Measurements from ENCODE around the gene PTEN. TPM values are rescaled to one million over a fixed set of nuclear protein-coding genes. Genes with fewer than 3 reads are reported as not detected.
A peak's percentile ranks its signal among the peaks of the same experiment; 100 is the strongest.

The PTEN gene
- total RNA-seq, 1 experiment from 2014 or later: 25.0 TPM

DNA sequence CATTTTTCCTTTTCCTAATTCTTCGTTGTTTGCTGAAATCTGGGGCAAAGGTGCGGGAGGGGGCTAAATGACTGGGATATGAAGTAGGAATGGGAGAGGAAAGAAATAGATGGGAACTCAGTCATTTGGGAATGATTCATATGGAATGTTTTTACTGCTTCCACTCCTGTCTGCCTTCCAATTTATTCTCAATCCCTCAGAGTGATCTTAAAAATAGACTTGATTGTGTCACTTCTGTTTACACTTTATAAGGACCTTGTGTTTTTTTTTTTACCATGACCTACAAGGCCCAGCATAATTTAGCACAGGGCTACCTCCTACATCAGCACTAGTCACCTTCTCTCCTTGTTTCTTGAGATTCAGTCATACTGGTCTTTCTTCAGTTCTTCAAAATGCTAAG, 97.9 kb downstream of the PTEN start:
- no peak for DNase-seq
- no peaks in the 10 kb centered on the region for H3K9me3 ChIP-seq

DNA sequence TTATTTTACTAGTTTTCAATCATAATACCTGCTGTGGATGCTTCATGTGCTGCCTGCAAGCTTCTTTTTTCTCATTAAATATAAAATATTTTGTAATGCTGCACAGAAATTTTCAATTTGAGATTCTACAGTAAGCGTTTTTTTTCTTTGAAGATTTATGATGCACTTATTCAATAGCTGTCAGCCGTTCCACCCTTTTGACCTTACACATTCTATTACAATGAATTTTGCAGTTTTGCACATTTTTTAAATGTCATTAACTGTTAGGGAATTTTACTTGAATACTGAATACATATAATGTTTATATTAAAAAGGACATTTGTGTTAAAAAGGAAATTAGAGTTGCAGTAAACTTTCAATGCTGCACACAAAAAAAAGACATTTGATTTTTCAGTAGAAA, 103.0 kb downstream of the PTEN start:
- no peaks in the 10 kb centered on the region for H3K27me3 ChIP-seq
- no peaks in the 10 kb centered on the region; the same call in 1 of the 2 replicates for H3K36me3 ChIP-seq
- no peaks in the 10 kb centered on the region for H3K9me3 ChIP-seq
- no peak overlapping the region for H3K4me3 ChIP-seq
- DNase-seq: no peak

More for the DNA sequence above, 97.9 kb downstream of the PTEN start:
- H3K27me3 ChIP-seq: no peaks in the 10 kb centered on the region
- no peak overlapping the region for H3K4me3 ChIP-seq
- peaks cover 4% of the 10 kb centered on the region for H3K36me3 ChIP-seq

DNA sequence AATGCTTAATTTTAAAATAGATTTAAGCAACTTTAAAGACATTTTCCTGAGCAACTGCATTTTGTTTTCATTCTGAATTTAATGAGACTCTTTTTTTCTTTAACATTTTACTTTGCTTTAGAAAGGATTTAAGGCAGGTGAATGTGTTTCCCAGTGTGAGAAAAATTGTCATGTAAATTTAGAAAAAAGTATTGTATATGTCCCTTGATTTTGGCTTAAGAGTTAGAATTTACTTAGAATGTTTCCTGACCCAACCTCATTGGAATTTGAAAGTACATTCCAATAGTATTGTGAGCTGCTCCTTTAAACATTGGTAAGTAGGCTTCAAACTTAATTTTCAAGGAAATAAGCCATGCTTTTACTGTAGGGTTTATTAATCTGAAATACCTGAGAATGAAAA, 110.2 kb downstream of the PTEN start:
- Histone ChIP-seq H3K4me3 (no peak overlapping the region), H3K36me3 (no peaks in the 10 kb centered on the region), H3K9me3 (no peaks in the 10 kb centered on the region), H3K27me3 (no peaks in the 10 kb centered on the region)
- no peak for DNase-seq

DNA sequence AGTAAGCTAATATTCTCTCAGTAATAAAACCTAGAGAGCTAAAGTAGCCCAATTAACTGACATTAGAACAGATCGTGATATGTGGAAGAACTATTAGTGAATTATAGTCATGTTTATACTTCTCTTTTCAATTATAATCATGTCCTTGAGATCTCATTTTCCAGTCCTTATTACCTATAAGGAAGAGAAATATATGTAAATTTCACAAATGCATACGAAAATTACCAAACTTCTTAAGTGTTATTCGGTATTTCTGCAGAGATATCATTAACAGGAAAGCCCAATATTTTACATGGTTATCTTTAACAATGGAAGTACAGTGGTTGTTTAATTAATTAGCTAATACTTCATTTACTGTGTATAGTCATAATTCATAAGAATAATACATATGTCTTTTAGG, 110.7 kb downstream of the PTEN start:
- Histone ChIP-seq H3K27me3 (no peaks in the 10 kb centered on the region), H3K9me3 (no peaks in the 10 kb centered on the region)

DNA sequence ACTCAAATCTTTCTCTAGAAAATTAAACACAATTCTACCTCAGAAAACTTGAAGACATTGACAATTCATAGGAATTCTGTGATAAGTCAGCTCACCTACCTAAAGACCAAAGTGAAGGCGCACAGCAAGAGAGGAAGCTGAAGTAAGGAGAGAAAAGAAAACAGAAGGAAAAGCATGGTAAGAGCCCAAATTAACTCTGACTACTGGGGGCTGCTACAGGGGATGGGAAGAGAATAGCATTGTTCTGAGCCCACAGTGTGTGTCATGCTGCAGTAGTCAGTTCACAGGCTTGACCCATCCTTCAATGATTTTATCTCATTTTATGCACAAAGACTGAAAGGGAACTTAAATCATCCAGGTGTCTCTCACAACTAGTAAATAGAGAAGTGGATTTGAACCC, 111.3 kb downstream of the PTEN start:
- Histone ChIP-seq H3K36me3 (no peaks in the 10 kb centered on the region), H3K9me3 (no peaks in the 10 kb centered on the region), H3K27me3 (no peaks in the 10 kb centered on the region), H3K4me3 (no peak overlapping the region)
- DNase-seq: no peak

More for the DNA sequence above, 110.7 kb downstream of the PTEN start:
- Histone ChIP-seq H3K4me3 (no peak overlapping the region), H3K36me3 (no peaks in the 10 kb centered on the region)
- DNase-seq: no peak

DNA sequence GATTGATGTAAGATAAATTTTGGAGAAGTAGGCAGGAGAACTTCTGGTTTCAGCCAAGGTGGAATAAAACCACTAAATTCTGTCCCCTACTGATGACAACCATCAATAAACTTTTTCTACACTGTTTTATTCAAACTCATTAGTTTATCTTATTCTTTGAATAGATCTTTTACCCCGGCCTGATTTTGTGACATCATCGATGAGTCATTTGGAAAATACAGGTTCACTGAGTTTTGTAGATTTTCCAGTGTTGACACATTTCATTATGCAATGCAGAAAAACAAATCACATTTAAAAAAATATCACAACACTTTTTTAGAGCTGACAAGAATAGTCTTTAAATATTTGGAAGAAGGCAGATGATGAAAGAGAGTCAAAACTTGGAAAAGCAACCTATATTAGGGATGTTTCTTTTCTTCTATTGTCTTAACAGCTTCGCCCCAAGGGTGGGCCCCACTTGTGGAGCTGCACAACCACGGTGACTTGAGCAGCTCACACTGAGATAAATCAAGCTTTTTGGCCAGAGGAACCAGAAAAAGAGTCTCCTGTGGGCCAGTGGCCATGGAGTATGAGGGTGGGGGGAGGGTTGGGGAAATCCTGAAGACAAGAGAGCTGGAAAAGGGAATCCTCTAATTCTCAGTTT, 112.8 kb downstream of the PTEN start:
- DNase-seq: no peak
- Histone ChIP-seq H3K4me3 (no peak overlapping the region), H3K36me3 (no peaks in the 10 kb centered on the region)

DNA sequence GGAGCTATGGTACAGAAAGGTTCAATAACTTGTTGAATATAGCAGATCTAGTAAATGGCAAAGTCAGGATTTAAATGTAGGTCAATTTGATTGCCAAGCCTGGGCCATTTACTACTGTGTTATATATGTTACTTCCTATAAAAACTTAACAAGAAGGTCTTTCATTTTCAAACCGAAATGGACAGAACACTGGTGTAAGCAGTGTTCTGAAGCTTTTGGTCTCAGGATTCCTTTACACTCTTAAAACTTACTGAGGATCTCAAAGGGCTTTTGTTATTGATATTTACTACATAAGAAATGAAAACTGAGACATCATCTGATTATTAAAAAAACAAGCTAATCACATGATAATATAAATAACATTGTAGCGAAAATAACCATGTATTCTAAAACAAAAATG, 114.7 kb downstream of the PTEN start:
- Histone ChIP-seq H3K9me3 (no peaks in the 10 kb centered on the region), H3K27me3 (no peaks in the 10 kb centered on the region), H3K36me3 (no peaks in the 10 kb centered on the region), H3K4me3 (no peak overlapping the region)
- DNase-seq: no peak

More for the DNA sequence above, 112.8 kb downstream of the PTEN start:
- Histone ChIP-seq H3K9me3 (no peaks in the 10 kb centered on the region), H3K27me3 (no peaks in the 10 kb centered on the region)

DNA sequence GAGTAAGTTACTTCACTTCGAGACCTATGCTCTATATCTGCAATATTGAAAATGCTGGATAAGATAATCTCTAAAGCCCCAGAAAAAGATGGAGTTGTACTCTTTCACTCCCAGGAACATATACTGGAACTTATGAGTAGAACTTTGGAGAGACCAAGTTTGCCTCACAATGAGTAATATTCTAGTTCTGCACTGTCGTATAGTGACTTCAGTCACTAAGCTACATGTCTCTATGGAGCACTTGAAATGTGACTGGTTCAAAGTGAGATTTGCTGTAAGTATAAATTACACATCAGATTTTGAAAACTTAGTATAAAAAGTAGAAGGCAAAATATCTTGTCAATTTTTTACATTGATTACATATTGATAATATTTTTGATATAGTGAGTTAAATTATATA, 116.4 kb downstream of the PTEN start:
- H3K27me3 ChIP-seq: no peaks in the 10 kb centered on the region
- DNase-seq: no peak

DNA sequence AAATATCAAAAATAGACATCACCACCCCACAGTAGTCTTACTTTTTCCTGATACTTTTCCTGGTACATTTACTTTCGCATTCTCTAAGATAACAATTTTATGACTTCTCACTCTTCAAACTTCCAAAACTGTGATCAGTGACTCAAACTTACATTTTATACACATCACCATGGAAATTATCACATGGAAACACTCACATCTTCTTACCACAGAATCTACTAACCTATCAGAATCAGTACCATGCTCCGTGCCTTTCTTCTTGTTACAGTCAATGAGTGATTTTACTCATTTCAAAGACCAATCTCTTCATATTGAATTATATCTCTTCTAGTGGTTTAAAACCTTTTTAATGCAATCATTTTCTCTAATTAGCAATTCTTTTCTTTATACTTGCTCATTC, 120.3 kb downstream of the PTEN start:
- no peak for DNase-seq
- no peaks in the 10 kb centered on the region for H3K36me3 ChIP-seq
- H3K4me3 ChIP-seq: no peak overlapping the region
- no peaks in the 10 kb centered on the region for H3K27me3 ChIP-seq
- H3K9me3 ChIP-seq: no peaks in the 10 kb centered on the region

More for the DNA sequence above, 116.4 kb downstream of the PTEN start:
- no peaks in the 10 kb centered on the region for H3K9me3 ChIP-seq
- H3K4me3 ChIP-seq: no peak overlapping the region
- no peaks in the 10 kb centered on the region for H3K36me3 ChIP-seq

DNA sequence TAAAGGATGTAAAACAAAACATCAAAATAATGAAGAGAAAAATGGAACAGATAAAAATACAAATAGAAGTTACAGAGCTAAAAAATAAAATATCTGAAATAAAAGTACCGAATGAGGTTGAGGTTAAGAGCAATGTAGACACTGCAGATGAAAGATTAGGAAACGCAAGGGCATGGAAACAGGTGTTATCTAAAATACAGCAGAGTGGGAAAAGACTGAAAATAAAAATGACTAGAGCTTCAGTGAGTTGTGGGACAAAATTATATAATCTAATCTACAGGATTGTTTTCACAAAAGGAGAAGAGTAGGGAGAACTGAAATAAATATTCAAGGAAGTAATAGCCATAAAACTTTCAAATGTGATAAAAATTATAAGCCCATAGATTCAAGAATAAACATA, 123.8 kb downstream of the PTEN start:
- no peaks in the 10 kb centered on the region for H3K27me3 ChIP-seq
- H3K9me3 ChIP-seq: no peaks in the 10 kb centered on the region
- DNase-seq: no peak
- H3K36me3 ChIP-seq: no peaks in the 10 kb centered on the region
- H3K4me3 ChIP-seq: no peak overlapping the region

DNA sequence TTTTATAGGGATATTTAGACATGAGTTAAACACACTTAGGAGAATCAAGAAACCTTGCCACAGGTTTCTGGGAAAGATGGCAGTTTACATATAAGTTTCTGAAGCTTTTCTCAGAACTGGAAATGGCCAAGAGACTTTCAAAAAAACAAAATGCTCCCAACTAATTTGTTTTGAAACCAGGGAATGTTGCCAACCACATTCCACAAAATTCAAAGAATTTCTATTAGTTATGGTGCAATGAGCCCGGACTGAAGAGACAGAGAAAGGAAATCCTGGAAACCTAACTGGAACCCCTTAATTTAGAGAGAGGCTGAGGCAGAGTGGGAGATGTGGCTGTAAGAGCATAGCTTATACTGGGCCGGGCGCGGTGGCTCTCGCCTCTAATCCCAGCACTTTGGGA, 128.5 kb downstream of the PTEN start:
- Histone ChIP-seq H3K9me3 (no peaks in the 10 kb centered on the region), H3K36me3 (no peaks in the 10 kb centered on the region), H3K4me3 (no peak overlapping the region), H3K27me3 (no peaks in the 10 kb centered on the region)
- DNase-seq: no peak

DNA sequence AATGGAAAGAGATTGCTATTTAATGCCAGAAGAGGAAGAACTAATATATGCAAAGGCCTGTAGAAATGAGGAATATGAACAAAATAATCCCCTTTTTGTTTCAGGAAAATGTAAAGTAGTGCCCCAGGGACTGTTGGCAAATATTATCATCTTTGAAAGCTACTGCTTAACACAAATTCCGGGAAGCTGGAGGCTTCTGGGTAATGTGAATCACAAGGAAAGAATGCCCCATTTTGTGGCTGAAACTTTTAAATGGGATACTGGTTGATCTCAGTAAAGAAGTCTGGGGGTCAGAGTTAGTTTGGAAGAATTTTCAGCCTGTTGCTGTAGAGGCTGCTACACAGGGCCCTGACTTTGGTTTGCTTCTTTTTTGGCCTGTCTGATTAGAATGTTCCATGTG, 141.0 kb downstream of the PTEN start:
- Histone ChIP-seq H3K9me3 (0 out of 2 replicates have a peak, but pooled peaks cover 2% of the 10 kb centered on the region), H3K36me3 (no peaks in the 10 kb centered on the region), H3K4me3 (no peak overlapping the region), H3K27me3 (no peaks in the 10 kb centered on the region)
- no peak for DNase-seq

DNA sequence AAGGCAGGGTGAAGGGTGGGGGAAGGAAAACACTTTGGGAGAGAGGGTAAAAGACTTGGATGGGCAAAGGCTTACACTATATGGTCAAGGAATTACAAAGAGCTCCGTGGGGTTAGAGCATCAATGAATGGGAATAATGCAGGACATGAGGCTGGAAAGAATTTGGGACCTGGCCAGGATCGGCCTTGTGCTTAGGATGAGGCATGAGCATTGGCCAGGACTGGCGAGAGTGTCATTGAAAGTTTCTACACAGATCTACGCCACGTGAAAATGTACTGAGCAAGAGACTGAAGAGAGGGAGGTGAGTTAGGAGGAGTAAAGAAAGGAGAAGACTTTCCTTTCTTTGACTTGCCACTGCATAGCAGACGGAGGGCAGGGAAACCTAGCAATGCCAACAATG, 142.8 kb downstream of the PTEN start:
- DNase-seq: no peak
- peaks cover 5% of the 10 kb centered on the region for H3K9me3 ChIP-seq
- H3K36me3 ChIP-seq: no peaks in the 10 kb centered on the region
- no peaks in the 10 kb centered on the region for H3K27me3 ChIP-seq
- no peak overlapping the region for H3K4me3 ChIP-seq

DNA sequence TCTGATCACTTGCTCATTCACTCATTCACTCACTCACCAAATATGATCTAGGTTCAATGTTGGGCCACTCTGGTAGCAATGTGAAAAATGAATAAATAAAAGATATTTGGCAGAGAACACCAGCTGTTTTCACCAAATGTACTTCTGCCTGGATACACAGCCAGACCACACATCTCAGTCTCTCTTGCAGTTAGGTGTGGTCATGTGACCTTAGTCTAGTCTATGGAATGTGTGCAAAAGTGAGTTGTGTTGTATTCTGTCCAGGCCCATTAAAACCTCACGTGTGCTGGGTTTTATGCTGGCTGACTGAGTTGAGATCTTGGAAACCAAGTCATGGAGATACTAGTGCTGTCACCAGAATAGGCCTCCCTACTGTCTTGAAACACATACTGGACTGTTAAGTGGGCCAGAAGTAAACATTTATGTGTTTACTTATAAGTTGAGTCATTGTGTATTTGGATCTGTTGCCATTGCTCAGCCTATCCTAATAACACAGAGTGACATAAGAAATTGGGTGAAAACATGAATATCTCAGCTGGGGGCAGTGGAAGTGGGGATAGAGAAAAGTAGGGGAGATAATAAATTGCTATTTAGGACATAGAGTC, 145.5 kb downstream of the PTEN start:
- peak; percentile 34 for DNase-seq
- Histone ChIP-seq H3K4me3 (no peak overlapping the region), H3K36me3 (no peaks in the 10 kb centered on the region), H3K9me3 (peaks cover 5% of the 10 kb centered on the region), H3K27me3 (no peaks in the 10 kb centered on the region)

DNA sequence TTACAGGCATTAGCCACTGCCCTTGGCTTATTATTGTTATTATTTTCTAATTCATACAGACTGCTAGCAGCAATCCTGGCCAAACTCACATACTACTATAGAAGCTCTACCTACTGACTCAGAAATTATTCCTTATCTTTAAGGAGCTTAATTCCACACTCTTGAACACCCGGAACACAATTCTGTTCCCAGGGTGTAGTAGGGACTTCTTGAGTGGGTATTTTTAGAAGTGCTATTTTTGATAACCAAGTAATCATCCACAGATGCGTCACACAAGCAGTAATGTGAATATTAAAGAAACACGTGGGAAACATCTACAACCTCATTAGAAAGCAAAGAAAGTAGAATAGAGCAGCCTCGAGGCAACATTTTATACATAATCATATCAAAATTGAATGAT, 149.2 kb downstream of the PTEN start:
- DNase-seq: no peak
- peaks cover 5% of the 10 kb centered on the region for H3K9me3 ChIP-seq
- no peaks in the 10 kb centered on the region for H3K27me3 ChIP-seq
- no peak overlapping the region for H3K4me3 ChIP-seq
- no peaks in the 10 kb centered on the region for H3K36me3 ChIP-seq

DNA sequence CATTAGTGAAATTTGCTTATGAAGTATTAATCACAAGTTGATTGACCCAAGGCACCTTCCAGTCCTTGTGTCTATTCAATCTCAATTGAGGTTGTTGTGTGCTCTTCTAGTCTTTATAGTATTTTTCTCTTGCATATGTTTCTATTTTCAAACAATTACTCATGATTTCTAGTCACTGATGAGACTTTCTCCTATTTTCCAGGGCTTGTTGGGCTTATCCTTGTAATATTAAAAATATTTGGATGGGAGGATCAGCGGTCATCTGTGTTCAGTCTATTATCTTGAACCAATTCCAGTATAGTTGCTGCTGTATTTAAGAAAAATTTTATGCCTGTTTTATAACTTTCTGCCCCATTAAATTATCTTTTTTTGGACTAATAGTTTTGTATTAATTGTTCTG, 154.4 kb downstream of the PTEN start:
- Histone ChIP-seq H3K4me3 (no peak overlapping the region), H3K9me3 (no peaks in the 10 kb centered on the region), H3K36me3 (no peaks in the 10 kb centered on the region), H3K27me3 (no peaks in the 10 kb centered on the region)
- DNase-seq: no peak

DNA sequence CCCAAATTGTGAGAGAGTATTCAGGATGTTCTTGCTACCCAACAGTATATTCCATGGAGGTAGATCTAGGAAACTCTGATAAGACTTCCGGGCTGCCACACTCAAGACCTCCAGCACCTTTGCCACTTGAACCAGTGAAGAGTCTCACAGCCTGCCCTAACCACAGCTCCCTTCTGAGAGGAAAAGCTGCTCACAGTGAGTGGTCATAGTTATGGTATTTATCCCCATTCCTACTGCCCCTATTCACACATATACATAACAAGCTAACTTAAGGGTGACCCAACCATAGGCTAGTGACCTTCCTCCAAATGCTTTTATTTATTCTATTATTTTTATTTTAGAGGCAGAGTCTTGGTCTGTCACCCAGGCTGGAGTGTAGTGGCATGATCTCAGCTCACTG, 156.3 kb downstream of the PTEN start:
- no peak for DNase-seq
- H3K27me3 ChIP-seq: no peaks in the 10 kb centered on the region
- H3K4me3 ChIP-seq: no peak overlapping the region
- H3K9me3 ChIP-seq: no peaks in the 10 kb centered on the region
- no peaks in the 10 kb centered on the region for H3K36me3 ChIP-seq
